PFSK-1 (cell line): Measurements from ENCODE around the gene ANKRD26.

Experiments
- FOXP2 ChIP-seq: optimal IDR thresholded peaks from 2 replicates; pipeline ENCODE3; 2011; ENCODE audit warnings: borderline replicate concordance, control low read depth, inconsistent platforms; ENCODE audit not compliant: insufficient read depth; ENCODE audit errors: extremely low read length, extremely low read depth
- POLR2AphosphoS5 ChIP-seq: IDR thresholded peaks from 2 replicates; pipeline ENCODE4 v1.6.1; 2012; ENCODE audit warnings: low read depth, mild to moderate bottlenecking, control low read depth, low read length, moderate library complexity
- SIN3A ChIP-seq: IDR thresholded peaks from 2 replicates; pipeline ENCODE4 v1.6.1; 2012; ENCODE audit warnings: mild to moderate bottlenecking, low read length, moderate library complexity, borderline replicate concordance; ENCODE audit not compliant: insufficient read depth
- TAF1 ChIP-seq: IDR thresholded peaks from 2 replicates; pipeline ENCODE4 v1.6.1; 2012; ENCODE audit warnings: low read length, control low read depth, borderline replicate concordance; ENCODE audit not compliant: insufficient read depth
- TF ChIP-seq, protein P1 (sequence below), 2 experiments: IDR thresholded peaks; 2 replicates each; pipeline versions ENCODE4 v1.6.1 to v1.8.0; 2011 to 2012; ENCODE audit warnings: low read depth in 2 of 2, low read length in 2 of 2, control low read depth in 1 of 2, inconsistent platforms in 1 of 2, mild to moderate bottlenecking in 1 of 2, moderate library complexity in 1 of 2; ENCODE audit not compliant: insufficient read depth in 1 of 2

ANKRD26 gene

DNA sequence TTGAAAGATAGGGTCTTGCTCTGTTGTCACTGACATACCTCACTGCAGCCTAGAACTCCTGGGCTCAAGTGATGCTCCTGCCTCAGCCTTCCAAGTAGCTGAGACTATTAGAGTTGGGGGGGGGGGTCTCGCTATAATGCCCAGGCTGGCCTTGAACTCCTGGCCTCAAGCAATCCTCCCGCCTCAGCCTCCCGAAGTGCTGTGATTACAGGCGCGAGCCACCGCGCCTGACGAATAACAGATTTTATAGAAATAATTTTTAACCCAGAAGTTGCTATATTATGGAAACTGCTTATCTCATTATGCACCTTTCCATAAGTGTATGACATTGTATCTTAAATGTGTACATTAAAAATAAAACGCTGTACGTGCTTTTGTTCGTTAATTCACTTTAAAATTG lies 846 bp downstream of the ANKRD26 start:
- TF ChIP-seq TAF1, result no peak
- TF ChIP-seq FOXP2, result no peak
- TF ChIP-seq, protein P1, sequence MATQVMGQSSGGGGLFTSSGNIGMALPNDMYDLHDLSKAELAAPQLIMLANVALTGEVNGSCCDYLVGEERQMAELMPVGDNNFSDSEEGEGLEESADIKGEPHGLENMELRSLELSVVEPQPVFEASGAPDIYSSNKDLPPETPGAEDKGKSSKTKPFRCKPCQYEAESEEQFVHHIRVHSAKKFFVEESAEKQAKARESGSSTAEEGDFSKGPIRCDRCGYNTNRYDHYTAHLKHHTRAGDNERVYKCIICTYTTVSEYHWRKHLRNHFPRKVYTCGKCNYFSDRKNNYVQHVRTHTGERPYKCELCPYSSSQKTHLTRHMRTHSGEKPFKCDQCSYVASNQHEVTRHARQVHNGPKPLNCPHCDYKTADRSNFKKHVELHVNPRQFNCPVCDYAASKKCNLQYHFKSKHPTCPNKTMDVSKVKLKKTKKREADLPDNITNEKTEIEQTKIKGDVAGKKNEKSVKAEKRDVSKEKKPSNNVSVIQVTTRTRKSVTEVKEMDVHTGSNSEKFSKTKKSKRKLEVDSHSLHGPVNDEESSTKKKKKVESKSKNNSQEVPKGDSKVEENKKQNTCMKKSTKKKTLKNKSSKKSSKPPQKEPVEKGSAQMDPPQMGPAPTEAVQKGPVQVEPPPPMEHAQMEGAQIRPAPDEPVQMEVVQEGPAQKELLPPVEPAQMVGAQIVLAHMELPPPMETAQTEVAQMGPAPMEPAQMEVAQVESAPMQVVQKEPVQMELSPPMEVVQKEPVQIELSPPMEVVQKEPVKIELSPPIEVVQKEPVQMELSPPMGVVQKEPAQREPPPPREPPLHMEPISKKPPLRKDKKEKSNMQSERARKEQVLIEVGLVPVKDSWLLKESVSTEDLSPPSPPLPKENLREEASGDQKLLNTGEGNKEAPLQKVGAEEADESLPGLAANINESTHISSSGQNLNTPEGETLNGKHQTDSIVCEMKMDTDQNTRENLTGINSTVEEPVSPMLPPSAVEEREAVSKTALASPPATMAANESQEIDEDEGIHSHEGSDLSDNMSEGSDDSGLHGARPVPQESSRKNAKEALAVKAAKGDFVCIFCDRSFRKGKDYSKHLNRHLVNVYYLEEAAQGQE (IDR thresholded peaks at IDR 0.05; ENCODE audit: insufficient read depth in 1 of 2, low read depth in 2 of 2, low read length in 2 of 2), result no peak

DNA sequence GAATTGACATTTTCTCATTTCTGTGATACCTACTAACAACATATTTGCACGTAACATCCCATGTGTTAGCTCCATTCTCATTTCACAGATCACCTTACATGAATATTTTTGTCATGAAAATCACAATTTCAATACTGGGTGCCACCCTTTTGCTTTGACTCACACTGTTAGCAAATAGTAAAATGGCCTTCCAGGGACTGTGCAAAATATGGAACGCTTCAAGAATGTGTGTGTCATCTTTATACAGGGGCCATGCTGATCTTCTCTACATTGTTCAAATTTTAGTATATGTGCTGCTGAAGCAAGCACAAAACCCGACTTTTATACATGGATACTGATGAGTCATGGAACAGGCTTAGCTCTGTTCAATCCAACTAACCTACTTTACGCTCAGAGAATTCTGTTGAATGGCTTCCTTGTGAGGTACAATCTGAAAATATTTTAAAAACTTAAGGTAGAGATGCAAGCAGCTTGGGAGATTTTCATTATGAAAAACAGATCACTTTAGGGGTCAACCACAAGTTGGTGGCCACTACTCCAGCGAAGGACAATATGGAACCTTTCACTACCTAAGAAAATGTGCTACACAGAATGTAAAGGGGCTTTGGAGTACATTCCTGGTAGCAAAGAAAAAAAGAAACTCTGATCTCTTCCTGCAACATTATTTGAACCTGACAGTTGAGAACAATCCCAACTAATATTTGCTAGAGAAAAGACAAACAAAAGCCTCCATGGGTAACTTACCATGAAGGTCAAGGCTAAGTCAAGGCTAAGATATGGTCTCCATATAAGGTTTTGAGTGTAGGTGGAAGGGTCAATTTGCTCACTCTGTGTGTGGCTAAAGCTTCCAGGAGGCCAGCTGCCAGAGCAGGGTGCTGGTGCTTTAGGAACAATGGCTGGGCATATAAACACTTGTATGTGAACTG lies 11.9 kb downstream of the ANKRD26 start:
- TF ChIP-seq POLR2AphosphoS5 (no peak), FOXP2 (no peak), TAF1 (no peak), SIN3A (no peak)
- TF ChIP-seq, protein P1 (IDR thresholded peaks at IDR 0.05; ENCODE audit: insufficient read depth in 1 of 2, low read depth in 2 of 2, low read length in 2 of 2), result no peak

DNA sequence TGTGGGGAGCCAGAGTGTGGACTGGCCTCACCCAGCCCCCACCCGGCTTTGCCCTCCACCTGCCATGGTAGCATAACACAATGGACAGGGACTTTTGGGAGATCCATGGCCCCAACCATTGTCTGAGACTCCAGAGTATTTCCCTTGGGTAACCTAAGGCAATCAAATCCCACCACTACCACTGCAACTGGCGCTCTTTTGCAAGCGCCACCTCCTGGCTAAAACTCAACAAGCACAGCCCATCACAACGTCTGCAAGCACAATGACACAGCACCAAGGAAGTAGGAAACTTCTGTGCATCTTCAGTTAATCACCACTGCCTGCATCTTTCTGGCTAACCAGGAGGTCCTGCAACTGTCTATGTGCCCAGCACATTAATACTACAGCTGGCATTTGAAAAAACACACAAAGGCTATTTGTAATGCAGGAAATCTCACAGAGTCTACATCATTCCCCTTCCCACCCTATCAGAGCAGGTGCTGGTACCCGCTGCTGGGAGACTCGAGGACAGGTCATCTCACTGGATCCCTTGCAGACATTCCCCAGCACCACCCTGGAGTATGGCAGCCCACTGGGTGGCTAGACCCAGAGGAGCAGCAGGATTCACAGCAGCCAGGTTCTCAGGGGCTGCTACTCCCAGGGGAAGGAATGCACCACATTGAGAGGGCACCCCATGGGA lies 27.7 kb downstream of the ANKRD26 start:
- TF ChIP-seq TAF1, result no peak
- TF ChIP-seq, protein P1 (IDR thresholded peaks at IDR 0.05; ENCODE audit: insufficient read depth in 1 of 2, low read depth in 2 of 2, low read length in 2 of 2), result no peak
- no peak for TF ChIP-seq SIN3A
- no peak for TF ChIP-seq POLR2AphosphoS5
- no peak for TF ChIP-seq FOXP2

DNA sequence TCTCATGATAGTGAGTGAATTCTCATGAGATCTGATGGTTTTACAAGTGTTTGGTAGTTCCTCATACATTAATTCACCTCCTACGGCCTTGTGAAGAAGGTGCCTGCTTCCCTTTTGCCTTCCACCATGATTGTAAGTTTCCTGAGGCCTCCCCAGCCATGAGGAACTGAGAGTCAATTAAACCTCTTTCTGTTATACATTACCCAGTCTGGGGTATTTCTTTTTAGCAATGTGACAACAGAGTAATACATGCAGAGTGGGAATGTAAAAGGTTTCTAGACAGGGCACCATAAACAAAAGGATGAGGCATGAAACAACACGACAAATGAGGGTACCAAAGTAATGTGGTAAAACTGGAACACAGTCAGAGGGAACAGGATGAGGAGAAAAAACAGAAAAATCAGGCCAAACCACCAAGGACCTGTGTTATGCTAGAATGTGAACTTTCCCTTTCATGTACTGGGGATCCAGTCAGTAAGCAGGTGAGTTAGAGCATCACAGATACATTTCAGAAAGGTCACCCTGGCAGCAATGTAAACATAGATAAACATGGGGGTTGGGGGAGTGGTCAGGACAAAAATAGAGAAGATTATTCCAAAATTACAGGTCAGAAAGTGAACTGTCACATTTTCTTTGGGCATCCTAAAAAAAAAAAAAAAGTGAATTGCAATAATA lies 31.9 kb downstream of the ANKRD26 start:
- TF ChIP-seq SIN3A (no peak), POLR2AphosphoS5 (no peak), TAF1 (no peak), FOXP2 (no peak)
- TF ChIP-seq, protein P1 (IDR thresholded peaks at IDR 0.05; ENCODE audit: insufficient read depth in 1 of 2, low read depth in 2 of 2, low read length in 2 of 2), result no peak
